IMR-90 (cell line): ENCODE measurements around the gene MAML2.

Experiments
- BHLHE40 ChIP-seq: fragments of 150-350 bp; IDR thresholded peaks from 2 replicates; pipeline ENCODE4 v1.6.1; 2016; ENCODE audit warnings: mild to moderate bottlenecking, low read depth, low read length
- FOS ChIP-seq: fragments of 150-350 bp; IDR thresholded peaks from 2 replicates; pipeline ENCODE4 v1.6.1; 2016; ENCODE audit warnings: low read depth, low read length
- MAZ ChIP-seq: IDR thresholded peaks from 2 replicates; pipeline ENCODE4 v1.6.1; 2012; ENCODE audit warnings: low read depth, mild to moderate bottlenecking, low read length, improper control_type of control experiment, moderate library complexity, borderline replicate concordance
- POLR2A ChIP-seq: IDR thresholded peaks from 2 replicates; pipeline ENCODE4 v1.6.1; 2012; ENCODE audit warnings: mild to moderate bottlenecking, low read depth, low read length
- RFX5 ChIP-seq: IDR thresholded peaks from 2 replicates; pipeline ENCODE4 v1.8.0; 2012; ENCODE audit warnings: low read depth, mild to moderate bottlenecking, low read length, moderate library complexity
- SMC3 ChIP-seq: fragments of 150-350 bp; IDR thresholded peaks from 2 replicates; pipeline ENCODE4 v1.6.1; 2016; ENCODE audit warnings: low read depth, mild to moderate bottlenecking, antibody characterized with exemption, low read length, moderate library complexity
- TF ChIP-seq, protein P1 (sequence below): conservative IDR thresholded peaks from 2 replicates; pipeline ENCODE4 v1.5.1; 2012; ENCODE audit warnings: mild to moderate bottlenecking, low read depth, low read length, improper control_type of control experiment
- TF ChIP-seq, protein P2 (sequence below): fragments of 150-350 bp; IDR thresholded peaks from 2 replicates; pipeline ENCODE4 v1.6.1; 2017; ENCODE audit warnings: mild to moderate bottlenecking, antibody characterized with exemption, low read length, low read depth

- TF ChIP-seq BHLHE40 (no peak), SMC3 (no peak), FOS (no peak), POLR2A (no peak), RFX5 (no peak), MAZ (no peak)
- TF ChIP-seq, protein P1, sequence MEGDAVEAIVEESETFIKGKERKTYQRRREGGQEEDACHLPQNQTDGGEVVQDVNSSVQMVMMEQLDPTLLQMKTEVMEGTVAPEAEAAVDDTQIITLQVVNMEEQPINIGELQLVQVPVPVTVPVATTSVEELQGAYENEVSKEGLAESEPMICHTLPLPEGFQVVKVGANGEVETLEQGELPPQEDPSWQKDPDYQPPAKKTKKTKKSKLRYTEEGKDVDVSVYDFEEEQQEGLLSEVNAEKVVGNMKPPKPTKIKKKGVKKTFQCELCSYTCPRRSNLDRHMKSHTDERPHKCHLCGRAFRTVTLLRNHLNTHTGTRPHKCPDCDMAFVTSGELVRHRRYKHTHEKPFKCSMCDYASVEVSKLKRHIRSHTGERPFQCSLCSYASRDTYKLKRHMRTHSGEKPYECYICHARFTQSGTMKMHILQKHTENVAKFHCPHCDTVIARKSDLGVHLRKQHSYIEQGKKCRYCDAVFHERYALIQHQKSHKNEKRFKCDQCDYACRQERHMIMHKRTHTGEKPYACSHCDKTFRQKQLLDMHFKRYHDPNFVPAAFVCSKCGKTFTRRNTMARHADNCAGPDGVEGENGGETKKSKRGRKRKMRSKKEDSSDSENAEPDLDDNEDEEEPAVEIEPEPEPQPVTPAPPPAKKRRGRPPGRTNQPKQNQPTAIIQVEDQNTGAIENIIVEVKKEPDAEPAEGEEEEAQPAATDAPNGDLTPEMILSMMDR, result no peak
- TF ChIP-seq, protein P2, sequence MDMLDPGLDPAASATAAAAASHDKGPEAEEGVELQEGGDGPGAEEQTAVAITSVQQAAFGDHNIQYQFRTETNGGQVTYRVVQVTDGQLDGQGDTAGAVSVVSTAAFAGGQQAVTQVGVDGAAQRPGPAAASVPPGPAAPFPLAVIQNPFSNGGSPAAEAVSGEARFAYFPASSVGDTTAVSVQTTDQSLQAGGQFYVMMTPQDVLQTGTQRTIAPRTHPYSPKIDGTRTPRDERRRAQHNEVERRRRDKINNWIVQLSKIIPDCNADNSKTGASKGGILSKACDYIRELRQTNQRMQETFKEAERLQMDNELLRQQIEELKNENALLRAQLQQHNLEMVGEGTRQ, result no peak
These were observed 71.2 kb downstream of the MAML2 start for GRCh38 chr11:96271777-96272176.
